Parathyroid adenoma (tissue), 2 donors: ENCODE results near the gene UTP11.

Experiments used
- H2AFZ ChIP-seq: fragments of 300-600 bp; sonication (generic); one replicate; pipeline ENCODE4 v1.7.0; 2017; ENCODE audit warnings: antibody characterized with exemption, mild to moderate bottlenecking
- H3K27ac ChIP-seq: fragments of 300-600 bp; sonication (generic); one replicate; pipeline ENCODE4 v1.7.0; 2017
- H3K27me3 ChIP-seq: fragments of 300-600 bp; sonication (generic); one replicate; pipeline ENCODE4 v1.7.0; 2017; ENCODE audit warnings: low read length; ENCODE audit not compliant: control insufficient read depth, insufficient read depth
- H3K36me3 ChIP-seq: fragments of 300-600 bp; sonication (generic); one replicate; pipeline ENCODE4 v1.7.0; 2017; ENCODE audit warnings: low read length; ENCODE audit not compliant: control insufficient read depth, insufficient read depth
- H3K4me1 ChIP-seq: fragments of 300-600 bp; sonication (generic); one replicate; pipeline ENCODE4 v1.7.0; 2017; ENCODE audit warnings: control low read depth
- H3K4me2 ChIP-seq: fragments of 300-600 bp; sonication (generic); one replicate; pipeline ENCODE4 v1.7.0; 2017; ENCODE audit warnings: low read length
- H3K4me3 ChIP-seq: fragments of 300-600 bp; sonication (generic); one replicate; pipeline ENCODE4 v1.7.0; 2017; ENCODE audit warnings: low read depth, low read length
- H3K79me2 ChIP-seq: fragments of 300-600 bp; sonication (generic); one replicate; pipeline ENCODE4 v1.7.0; 2017; ENCODE audit warnings: control low read depth
- H3K9ac ChIP-seq: fragments of 300-600 bp; sonication (generic); one replicate; pipeline ENCODE4 v1.7.0; 2017; ENCODE audit warnings: mild to moderate bottlenecking
- H3K9me3 ChIP-seq: fragments of 300-600 bp; sonication (generic); one replicate; pipeline ENCODE4 v1.7.0; 2017; ENCODE audit warnings: low read length; ENCODE audit not compliant: control insufficient read depth
- TF ChIP-seq, protein P1 (sequence below): fragments of 300-600 bp; sonication (generic); IDR thresholded peaks from one replicate; pipeline ENCODE4 v1.7.0; 2017; ENCODE audit warnings: antibody characterized with exemption, mild to moderate bottlenecking
- donor health status: primary hyperparathyroidism.

The UTP11 gene

DNA sequence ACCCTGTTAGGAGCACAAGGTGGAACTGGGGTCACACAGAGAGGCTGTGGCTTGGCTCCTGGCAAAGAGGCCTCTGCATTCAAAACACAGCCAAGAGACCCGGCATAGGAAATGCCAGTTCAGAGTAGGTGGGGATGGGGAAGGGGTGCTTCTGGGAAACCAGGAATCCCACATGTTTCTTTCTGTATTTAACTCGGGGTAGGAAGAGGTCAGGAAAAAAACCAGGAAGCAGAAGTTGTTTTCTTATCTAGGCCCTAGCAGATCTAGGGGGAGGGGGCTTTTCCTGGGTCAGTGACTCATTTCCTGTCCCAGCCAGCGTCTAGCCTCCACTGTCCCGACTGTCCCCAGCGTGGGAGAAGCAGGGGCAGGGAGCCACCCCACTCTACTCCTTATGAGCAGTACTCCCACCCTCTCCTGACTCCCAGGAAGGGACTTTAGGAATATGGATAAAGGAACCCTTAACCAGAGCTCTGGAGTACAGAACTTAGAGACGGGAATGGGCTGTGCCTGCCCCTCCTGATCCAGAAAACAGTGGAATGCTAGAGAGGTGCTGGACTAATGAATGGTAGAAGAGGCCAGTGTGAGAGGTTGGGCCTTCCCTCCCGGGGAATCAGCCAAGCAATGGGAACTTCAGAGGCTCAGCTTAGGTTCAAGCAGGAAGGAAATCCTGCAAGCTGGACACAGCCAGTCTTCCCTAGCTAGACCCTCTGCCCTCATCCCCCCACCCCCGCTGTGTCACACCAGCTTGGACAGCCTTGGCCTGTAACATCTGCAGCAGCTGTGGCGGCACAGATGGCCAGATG, 12.9 kb upstream of the UTP11 start:
- peaks cover 4% of the 10 kb centered on the region for H3K4me1 ChIP-seq

DNA sequence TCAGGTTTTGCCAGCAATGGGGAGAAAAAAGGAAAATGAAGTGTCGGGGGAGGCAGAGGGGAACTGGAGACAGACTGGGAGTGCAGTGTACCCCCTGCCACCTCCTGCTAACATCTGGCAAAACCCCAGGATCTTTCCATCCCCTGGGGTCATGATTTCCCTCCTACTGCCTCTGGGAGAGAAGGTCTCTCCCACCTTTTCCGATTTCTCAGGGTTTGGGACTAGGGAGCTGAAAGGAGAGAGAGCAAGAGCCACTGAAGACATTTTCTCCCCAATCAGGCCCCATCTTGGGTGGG, 12.4 kb upstream of the UTP11 start:
- Histone ChIP-seq H3K36me3 (no peaks in the 10 kb centered on the region), H3K9ac (no peak overlapping the region), H3K27ac (peak overlapping the region; percentile 72), H3K27me3 (no peaks in the 10 kb centered on the region), H3K79me2 (no peaks in the 10 kb centered on the region), H2AFZ (no peak overlapping the region), H3K4me2 (no peak overlapping the region), H3K4me3 (no peak overlapping the region), H3K9me3 (no peaks in the 10 kb centered on the region), H3K4me1 (peaks cover 4% of the 10 kb centered on the region)
- TF ChIP-seq, protein P1, sequence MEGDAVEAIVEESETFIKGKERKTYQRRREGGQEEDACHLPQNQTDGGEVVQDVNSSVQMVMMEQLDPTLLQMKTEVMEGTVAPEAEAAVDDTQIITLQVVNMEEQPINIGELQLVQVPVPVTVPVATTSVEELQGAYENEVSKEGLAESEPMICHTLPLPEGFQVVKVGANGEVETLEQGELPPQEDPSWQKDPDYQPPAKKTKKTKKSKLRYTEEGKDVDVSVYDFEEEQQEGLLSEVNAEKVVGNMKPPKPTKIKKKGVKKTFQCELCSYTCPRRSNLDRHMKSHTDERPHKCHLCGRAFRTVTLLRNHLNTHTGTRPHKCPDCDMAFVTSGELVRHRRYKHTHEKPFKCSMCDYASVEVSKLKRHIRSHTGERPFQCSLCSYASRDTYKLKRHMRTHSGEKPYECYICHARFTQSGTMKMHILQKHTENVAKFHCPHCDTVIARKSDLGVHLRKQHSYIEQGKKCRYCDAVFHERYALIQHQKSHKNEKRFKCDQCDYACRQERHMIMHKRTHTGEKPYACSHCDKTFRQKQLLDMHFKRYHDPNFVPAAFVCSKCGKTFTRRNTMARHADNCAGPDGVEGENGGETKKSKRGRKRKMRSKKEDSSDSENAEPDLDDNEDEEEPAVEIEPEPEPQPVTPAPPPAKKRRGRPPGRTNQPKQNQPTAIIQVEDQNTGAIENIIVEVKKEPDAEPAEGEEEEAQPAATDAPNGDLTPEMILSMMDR: no peak

More for the DNA sequence above, 12.9 kb upstream of the UTP11 start:
- Histone ChIP-seq H2AFZ (no peak overlapping the region), H3K4me3 (no peak overlapping the region), H3K79me2 (no peaks in the 10 kb centered on the region), H3K27ac (peak overlapping the region; percentile 72), H3K27me3 (no peaks in the 10 kb centered on the region), H3K9me3 (no peaks in the 10 kb centered on the region), H3K9ac (no peak overlapping the region), H3K36me3 (no peaks in the 10 kb centered on the region), H3K4me2 (no peak overlapping the region)
- TF ChIP-seq, protein P1: no peak

- Histone ChIP-seq H3K4me2 (no peak overlapping the region), H3K27me3 (no peaks in the 10 kb centered on the region), H3K36me3 (no peaks in the 10 kb centered on the region), H3K9ac (no peak overlapping the region), H2AFZ (no peak overlapping the region), H3K9me3 (no peaks in the 10 kb centered on the region), H3K79me2 (no peaks in the 10 kb centered on the region), H3K27ac (peak overlapping the region; percentile 72), H3K4me3 (no peak overlapping the region), H3K4me1 (peaks cover 4% of the 10 kb centered on the region)
- TF ChIP-seq, protein P1: no peak
Observed at GRCh38 chr1:38000529-38001455, 11.7 kb upstream of the UTP11 start.

DNA sequence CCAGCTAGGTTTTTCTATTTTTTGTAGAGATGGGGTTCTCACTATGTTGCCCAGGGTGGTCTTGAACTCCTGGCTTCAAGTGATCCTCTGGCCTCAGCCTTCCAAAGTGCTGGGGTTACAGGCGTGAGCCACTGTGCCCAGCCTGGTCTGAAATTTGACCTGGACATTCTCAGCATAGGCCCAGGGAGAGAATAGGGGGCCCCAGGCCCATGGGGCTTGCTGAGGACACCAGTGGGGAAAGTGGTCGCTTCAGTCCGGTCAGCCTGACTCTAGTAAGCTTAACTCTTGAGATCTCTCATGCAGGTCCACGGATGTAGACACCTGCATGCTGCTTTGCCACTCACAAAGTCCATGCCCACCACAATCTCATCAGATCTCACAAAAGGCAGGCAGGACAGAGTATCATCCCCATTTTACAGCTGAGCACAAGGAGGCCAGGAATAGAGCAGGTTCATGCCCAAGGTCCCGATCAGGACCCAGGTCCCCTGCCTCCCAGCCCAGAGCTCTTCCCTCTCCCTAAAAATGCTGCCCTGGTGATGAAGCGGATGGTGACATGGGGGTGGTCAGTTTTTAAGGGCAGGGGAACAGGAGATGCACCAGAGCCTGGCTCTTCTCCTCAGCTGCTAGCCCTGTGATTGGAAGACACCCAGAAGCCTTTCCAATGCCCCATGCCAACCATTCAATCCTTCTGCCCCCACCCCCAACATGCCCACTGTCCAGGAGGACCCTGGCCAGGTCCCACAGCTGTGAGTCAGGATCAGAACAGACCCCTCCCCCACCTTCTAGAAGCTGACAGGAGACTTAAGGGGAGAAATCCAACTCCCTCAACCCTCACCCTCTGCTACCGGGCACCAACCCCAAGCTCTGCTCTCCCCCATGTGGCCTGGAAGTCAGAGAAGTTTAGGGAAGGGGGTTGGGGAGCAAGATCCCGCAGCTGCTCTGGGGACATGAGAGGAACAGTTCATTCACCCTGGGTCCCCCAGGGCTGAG, 9.0 kb upstream of the UTP11 start:
- Histone ChIP-seq H3K4me3 (peak overlapping the region; percentile 51), H3K9me3 (no peaks in the 10 kb centered on the region), H3K9ac (no peak overlapping the region), H3K27ac (no peak overlapping the region), H2AFZ (no peak overlapping the region), H3K36me3 (no peaks in the 10 kb centered on the region), H3K4me1 (peaks cover 4% of the 10 kb centered on the region), H3K4me2 (peak overlapping the region; percentile 55), H3K79me2 (no peaks in the 10 kb centered on the region), H3K27me3 (no peaks in the 10 kb centered on the region)
- TF ChIP-seq, protein P1: no peak
